Left renal cortex interstitium (tissue), 4 donors: ENCODE results near the gene MAP3K10. TPM values are rescaled to one million over a fixed set of nuclear protein-coding genes. Genes with fewer than 3 reads are reported as not detected.

Experiments used
- DNase-seq, 4 donors: peaks; one replicate each; pipeline ENCODE4 v3.0.0-alpha.2; 2013; ENCODE audit warnings: low read depth in 4 of 4, low spot score in 2 of 4, missing footprints in 1 of 4
- polyA plus RNA-seq, 4 donors: library from polyadenylated mRNA; unstranded; fragments of 120-200 nt; gene quantifications; one replicate each; pipeline ENCODE4 v1.2.1, GENCODE V29; 2013; ENCODE audit not compliant: insufficient read length in 4 of 4

MAP3K10 gene
- polyA plus RNA-seq, 4 donors: 10.8 to 19.3 (median 17.4) TPM

DNA sequence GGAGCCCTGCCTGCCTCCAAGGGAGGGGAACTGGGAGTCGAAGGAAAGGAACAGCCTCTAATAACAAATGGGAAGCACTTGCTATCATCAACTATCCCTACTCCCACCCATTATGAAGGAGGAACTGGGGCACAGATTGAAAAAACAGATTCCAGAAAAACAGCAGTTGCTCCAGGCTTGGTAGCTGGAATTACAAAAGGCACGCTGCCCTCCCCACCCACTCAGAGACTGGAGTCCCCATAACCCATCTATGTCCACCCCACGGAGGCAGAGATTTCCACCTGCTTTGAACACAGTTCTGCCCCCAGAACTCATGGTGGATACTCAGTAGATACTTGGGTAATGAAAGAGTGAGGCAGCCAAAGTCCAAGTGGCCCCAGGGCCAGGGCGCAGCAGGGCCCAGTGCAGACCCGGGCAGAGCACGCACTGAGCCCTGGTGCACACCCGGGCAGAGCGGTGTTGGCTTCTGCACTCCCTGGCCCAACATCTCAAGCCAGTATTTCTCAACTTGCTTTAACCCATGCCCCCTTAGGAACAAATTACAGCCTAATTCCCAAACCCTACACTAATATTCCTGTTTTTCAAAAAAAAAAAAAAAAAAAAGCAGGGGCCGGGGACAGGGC is 54.4 kb downstream of the MAP3K10 start:
- DNase-seq: no peak

DNA sequence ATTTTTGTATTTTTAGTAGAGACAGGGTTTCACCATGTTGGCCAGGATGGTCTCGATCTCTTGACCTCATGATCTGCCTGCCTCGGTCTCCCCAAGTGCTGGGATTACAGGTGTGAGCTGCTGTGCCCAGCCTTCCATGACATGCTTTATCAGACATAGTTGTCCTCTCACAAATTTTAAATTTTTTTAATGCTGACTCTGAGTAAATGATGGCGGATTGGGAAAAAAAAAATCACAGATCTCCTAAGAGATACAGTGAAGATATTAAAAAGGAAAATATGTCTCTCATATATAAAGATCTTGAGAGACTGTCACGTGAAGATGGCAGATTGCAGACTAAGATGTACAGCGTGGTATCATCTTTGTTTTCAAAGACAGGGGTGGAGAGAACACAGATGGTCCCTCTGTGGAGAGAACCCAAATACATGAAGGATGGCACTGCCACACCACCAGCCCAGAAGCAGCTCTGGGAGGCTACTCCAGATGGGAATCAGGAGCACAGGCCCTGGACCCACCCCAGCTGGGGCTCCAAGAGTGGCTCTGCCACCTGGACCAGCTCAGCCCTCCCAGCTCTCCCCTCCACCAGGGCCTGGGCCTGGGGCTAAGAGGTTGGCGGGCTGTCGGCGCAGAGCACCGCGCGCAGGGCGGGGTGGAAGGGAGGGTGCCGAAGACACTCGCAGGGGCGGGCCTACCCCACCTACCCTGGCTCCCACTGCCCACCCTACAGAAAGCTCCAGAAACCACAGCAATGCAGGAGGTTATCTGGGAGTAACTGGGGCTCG is 55.3 kb downstream of the MAP3K10 start:
- no peak for DNase-seq

DNA sequence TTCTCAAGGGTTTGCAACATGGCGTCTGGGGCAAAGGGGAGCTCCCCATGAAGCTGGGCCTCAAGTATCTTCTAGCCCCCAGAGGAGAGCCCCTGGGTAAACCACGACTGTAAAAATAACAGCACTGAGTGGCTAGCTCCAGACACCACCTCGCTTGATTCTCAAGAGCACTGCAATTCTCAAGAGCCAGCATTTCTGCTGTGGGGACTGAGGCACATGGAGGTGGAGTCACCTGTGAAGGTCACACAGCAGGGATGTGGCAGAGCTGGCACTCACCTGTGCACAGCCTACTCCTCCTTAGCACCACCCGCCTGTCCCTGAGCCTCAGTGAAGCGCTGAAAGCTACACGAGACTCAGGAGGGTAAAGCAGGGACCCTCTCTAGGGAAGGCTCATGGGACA is 56.0 kb downstream of the MAP3K10 start:
- no peak for DNase-seq

DNA sequence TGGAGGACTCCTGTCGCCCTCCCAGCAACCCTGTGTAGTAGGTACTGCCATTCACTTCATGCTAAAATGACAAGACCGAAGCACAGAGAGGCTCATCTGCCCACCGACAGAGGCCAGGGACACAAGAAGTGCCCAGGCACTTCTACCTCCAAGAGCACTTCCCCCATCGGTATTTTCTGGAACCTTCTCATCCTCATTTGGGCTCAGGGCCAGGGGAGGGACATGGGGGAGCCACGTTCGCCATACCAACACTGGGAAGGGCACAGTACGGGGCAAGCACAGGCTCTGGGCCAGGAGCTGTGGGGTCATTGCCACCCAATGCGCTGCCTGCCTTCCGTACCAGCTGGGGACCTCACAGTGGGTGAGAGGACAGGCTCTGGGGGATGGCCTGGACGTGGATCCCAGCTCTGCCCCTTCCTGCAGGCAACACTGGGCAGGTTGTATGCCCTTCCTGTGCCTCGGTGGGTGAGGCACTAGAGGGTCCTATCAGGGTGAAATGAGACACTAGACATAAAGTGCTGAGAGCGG is 56.6 kb downstream of the MAP3K10 start:
- DNase-seq: no peak

DNA sequence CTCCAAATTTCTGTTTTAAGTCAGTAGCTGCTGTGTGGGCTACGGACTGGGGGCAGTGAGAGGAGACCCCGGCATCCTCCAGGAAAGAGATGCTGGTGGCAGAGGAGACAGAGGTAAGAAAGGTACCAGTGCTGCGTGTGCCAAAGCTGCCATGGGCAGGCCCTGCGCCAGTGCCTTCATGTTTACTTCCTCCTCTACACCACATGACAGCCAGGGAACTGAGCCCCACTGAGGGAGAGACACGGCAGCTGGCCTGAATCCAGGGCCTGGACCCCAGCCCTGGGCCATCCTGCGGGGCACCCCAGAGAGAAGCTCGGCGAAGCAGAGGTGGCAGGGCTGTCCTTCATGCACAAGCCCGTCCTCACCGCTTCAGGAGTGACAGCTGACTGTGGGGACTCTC is 58.0 kb downstream of the MAP3K10 start:
- DNase-seq: no peak

DNA sequence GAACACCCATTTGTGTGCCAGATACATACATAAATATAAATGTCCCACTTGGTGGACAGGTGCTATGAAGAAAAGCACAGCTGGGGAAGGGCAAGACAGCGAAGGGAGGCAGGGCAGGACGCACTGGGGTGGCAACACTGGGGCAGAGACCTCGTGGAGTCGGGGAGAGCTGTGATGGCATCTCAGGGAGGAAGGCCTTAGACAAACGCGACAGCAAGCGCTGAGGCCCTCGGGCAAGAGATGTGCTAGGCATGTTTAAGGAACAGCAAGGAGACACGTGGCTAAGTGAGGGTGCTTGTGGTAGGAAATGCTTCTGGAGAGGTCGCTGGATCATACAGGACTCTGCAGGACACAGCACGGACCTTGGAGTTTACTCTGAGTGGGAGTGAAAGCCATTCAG is 58.6 kb downstream of the MAP3K10 start:
- DNase-seq: no peak

DNA sequence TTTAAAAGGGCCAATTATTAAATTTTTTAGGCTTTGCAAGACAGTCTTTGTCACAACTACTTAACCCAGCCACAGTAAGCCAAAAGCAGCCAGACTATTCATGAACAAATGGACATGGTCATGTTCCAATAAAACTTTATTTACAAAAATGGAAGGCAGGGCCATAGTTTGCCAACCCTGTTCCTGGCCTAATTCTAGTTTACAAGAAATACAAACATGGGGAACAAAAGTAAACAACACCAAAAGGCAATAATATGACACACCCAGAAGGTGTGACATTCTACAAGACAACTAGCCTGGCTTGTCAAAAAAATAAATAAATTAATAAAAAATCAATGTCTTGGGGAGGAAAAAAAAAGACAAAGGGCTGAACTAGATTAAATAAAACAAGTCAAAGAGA is 60.0 kb downstream of the MAP3K10 start:
- DNase-seq: no peak

DNA sequence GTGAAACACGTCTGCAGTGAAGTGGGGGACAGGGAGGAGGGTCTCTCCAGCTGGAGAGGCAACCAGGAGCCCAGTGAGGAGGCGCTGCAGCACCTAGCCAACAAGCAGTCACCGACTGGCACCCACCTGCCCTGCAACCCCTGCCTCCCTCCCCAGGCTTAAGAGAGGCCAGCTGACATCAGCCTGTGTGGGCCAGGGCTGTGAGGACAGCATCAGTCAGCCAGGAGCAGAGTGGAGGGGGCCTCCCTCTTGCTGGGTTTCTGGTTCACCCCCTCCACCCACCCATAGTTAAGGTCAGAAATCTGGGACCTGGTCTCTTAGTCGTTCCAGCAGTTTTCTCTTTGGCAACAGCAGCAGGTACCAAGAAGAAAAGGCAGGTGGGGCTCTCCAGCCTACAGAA is 60.8 kb downstream of the MAP3K10 start:
- no peak for DNase-seq

DNA sequence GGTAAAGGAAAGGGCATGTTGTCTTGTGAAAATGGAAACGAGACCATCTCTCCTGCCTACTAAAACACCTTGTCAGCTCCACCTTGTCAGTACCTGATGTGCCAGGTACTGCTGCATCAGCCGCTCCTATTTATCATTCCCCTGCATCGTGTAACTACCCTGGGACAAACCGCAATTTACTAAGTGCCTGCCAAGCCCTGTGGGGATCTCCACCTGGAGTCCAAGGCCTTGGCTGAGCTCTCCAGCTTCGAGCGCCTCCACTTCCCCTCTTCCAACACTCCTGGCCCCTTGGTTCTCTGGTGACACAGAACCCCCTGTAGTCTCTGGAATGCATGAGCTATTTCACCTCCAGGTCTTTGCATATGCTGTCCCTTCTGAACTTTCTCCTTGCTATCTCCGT is 61.2 kb downstream of the MAP3K10 start:
- no peak for DNase-seq

DNA sequence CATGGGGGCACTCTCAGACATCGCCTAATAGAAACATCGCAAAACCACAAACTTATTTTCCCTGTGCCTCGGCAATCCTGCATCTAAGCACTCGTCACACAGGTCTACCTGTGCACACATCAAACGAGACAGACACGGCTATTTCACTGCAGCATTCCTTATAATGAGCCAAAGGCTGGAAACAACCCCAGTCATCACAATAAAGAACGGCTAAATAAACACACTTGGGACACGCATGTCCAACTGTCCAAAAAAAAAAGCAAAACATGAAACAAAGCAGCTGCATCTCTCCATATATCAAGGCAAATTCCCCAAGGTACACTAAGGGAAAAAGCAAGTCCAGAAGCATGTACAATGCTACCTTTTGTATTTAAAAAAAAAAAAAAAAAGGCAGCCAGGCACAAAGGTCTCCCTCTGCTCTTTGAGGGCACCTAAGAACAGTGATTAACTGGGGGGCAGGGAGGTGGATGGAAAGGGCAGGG is 62.4 kb downstream of the MAP3K10 start:
- no peak for DNase-seq

DNA sequence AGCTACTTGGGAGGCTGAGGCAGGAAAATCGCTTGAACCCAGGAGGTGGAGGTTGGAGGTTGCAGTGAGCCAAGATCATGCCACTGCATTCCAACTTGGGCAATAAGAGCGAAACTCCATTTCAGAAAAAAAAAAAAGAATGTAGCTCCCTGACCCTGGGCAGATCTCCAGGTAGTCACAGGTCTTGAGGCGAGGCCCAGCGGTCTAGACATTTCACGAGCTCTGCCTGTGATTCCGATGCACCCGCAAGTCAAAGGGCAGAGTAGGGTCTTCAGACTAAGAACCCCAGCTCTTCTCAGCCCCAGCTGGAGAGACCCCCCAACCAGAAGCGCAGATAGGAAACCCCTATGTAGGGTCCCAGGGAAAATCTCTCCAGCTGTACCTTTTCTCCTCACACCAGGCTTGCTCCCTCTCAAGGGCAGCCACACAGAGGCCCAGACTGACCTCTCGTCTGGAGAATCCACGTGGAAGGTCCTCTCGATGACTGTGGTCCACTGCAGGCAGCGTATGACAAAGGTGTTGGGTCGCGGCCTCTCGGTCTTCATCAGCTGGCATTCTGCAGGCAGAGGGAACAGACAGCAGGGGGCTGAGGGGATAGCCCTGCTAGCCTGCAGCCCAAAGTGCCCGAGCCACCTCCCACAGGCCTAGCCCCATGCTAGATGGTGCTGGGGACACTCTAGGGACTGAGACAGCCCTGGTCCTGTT is 63.6 kb downstream of the MAP3K10 start:
- DNase-seq: no peak

DNA sequence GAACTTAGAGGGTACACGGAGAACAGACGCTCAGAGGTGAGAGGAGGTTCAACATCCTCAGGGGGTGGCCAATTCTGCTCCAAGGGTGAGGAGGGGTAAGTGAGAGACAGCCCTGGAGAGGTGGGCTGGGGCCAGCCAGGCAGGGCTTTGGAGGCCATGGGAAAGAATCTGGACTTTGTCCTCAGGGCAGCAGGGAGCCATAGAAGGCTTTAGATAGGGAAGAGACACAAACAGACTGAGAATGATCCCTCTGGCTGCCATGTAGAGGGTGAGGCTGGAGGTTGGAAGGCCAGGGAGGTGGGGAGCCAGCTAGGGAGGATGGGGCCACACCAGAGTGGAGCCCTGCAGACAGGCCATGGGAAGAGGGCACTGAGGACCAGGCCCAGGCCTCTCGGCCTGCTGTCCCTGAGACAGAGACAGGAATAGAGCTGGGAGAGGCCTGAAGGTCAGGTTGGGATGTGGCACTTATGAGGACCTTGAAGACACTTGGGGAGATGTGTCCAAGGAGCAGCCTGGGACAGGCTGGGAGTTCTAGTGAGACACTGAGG is 64.5 kb downstream of the MAP3K10 start:
- DNase-seq: no peak

DNA sequence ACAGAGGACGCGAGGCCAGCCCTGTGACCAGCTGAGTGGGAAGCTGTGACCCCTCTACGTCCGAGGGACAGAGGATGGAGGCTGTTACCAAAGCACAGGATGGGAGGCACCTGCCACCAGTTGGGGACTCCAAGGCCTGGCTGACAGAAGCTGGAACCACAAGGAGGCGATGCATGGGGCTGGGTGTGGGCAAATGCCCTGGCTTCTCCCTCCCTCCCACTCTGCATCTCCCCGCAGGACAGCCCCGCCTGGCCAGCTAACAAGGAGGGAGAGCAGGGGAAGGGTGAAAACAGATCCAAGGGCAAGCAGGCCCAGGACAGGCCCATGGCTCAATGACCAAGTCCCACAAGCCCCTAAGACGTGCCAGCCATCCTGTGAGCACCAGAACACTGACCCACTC is 65.3 kb downstream of the MAP3K10 start:
- DNase-seq: no peak

DNA sequence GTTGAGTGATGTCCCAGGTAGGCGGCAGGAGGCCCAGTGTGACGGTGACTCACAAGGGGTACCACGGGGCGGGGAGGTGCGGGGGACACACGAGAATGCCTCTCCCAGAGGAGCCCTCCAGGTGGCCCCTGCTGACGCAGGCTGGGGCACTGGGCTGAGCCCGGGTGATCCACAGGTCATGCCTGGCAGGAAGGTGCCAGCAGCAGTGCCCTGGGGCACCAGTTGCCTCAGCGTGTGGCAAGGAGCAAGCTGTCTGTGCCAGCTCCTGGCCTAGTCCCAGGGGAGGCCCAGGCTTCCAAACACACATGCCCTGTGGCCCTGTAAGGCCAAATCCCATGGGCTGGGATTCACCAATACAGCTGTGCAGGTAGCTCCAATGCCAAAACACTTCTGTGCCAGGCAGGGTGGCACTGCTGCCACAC is 65.9 kb downstream of the MAP3K10 start:
- DNase-seq: no peak

DNA sequence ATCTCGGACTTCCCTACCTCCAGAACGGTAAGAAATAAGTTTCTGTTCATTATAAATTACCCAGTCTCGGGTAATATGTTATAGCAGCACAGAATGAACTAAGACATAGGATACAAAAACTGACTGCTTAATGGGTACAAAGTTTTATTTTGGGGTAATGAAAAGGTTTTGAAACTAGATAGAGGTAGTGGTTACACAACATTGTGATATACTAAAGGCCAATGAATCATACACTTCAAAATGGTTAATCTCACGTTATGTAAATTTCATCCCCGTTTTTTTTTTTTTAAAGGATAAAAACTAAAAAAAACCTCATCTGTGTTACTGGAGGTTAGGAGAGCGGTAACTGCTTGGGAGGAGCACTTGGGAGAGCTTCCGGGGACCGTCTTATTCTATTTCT is 70.4 kb downstream of the MAP3K10 start:
- no peak for DNase-seq

DNA sequence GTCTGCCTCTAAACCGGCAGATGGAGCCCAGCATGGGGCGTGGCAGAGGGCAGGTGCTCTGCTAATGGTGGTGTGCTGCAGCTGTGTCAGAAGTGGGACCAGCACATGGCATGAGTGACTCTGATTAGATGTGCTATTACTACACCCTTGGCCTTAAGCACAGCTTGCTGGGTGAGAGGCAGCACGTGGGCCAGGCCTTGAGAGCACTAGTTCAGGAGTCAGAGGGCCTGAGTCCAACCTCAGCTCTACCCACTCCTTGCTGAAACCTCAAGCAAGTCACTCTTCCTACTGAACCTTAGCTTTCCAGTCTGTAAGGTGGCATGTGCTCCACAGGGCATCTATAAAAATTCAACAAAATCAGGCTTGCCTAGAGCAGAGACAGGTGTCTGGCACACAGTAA is 71.2 kb downstream of the MAP3K10 start:
- DNase-seq: no peak

DNA sequence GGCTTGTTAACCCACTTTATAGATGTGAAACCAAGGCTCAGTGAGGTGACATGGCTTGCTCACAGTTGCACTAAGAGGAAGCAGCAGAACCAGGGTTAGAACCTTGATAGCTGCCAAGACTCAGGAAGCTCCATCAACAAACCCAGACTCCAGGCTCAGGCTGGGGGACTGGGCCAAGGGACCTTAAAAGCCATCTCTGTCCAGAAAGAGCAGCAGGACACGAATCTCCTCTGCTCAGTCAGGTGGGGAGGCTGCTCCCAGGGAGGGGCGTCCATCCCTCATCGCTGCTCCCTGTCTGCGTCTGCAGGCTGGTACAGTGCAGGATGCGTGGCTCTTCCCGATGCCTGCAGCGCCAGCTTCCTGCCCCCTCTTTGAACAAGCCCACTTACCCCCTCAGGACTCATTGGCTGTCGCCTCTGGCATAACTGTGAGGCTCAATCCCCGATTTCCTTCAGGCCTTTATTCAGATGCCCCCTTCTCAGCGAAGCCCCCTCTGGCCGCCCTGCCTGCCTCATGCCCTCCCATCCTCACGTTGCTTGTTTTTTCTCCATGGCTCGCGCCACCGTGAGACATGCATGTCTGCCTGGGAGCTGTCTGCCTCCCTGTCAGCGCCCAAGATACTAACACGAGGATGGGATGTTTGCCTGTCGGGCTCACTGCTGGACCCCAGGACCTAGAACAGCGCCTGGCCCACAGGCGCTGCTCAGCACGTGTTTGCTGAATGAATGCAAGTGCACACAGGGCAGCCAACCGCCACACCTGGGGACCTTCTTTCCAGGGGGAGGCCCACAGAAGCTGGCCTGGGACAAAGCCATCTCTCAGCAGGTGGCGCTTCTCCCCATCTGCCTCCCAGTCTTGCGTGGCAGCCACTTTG is 72.5 kb downstream of the MAP3K10 start:
- DNase-seq: no peak

DNA sequence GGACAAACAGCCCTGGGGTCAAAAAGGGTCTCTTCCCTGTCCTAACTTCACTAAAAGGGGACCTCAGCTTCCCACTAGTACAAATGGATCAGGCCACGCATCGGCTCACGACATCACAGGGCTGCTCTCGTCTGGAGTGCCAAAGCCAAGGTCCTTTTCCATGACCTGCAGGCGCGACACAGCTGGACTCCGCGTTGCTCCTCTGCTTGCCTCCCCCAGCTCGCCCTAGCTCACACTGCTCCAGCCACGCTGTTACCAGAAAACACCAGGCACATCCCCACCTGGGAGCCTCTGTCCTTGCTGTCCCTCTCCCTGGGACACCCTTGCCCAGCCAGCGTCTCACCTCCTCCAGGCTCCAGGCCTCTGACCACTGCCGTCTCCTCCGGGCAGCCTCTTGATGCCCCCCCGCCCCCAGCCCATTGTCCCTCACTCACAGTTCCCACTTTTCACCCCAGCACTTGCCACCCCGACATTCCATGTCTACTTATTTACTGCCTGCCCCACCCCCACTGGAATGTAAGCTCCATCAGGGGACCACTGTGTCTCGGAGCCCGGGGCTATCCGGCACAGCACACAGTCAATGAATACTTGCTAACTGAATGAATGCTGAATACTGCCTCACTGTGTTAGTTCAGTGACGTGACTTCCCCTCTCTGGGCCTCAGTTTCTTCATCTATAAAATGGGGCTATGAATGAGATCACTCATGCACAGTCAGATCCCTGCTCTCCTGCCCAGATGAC is 73.3 kb downstream of the MAP3K10 start:
- no peak for DNase-seq
